GM18907 (cell line): Measurements from ENCODE around the gene C3orf20.

Source experiments
- ATAC-seq: cut with Tn5 transposase; IDR thresholded peaks from one replicate; pipeline ENCODE4 v1.9.1; 2021; ENCODE audit warnings: mild to moderate bottlenecking, moderate library complexity; ENCODE audit not compliant: unreplicated experiment

The C3orf20 gene

DNA sequence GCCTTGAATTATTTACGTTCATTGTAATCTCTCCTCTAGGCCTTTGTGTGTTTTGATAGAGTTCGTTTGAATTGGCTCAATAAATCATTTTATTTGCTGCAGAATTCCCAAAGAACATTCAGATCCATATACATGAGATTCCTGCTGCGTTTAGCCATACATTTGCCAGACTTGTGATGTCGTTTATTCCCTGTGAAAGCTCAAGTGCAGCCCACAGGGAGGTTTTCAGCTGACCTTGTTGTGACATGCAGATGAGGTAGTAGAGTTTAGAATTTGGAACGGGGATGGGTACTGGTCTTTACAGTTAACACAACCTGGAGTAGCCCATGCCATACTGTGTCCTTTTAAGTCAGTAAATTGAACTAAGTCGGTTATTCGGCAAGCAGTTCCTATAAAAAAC, at the start of gene C3orf20:
C3orf20 (plus strand) TSS at position 301 of the 400 bp plus-strand sequence. CDS start 7,573 bp downstream, outside the sequence.
- ATAC-seq: no peak

DNA sequence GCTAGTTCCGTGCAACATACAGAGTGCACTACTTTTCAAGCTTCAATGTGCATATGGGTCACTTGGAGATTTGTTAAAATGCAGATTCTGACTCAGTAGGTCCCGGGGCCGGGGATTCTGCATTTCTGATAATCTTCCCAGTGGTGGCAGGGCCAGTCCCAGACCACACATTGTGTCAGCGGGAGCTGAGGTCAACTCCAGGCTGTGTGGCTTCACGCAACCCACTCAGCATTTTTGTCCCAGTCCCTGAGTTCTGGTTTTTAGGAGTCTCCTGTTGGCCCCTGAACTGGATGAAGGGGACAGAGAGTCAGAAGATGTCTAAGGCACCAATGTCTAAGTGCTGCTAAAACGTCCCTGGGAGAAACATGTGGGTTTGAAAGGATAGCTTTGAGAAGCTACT, 49.5 kb upstream of the C3orf20 start:
- ATAC-seq: no peak

DNA sequence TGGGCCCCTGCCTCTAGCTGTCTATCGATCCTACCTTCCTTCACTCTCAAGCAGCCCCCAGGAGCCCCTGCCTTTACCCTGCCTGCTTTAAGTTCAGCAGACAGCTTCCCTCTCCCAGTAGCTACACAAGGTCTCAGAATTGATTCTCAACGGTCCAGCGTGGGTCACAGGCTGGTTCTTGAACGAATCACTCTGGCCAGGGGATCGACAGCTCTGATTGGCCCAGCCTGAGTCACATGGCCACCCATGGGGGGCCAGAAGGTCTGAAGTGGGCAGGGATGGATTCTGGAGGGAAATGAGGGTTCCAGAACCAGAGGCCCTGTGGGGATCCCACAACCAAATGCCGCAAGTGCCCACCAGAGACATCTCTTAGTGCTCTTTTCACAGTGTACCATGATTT, 47.1 kb upstream of the C3orf20 start:
- no peak for ATAC-seq

DNA sequence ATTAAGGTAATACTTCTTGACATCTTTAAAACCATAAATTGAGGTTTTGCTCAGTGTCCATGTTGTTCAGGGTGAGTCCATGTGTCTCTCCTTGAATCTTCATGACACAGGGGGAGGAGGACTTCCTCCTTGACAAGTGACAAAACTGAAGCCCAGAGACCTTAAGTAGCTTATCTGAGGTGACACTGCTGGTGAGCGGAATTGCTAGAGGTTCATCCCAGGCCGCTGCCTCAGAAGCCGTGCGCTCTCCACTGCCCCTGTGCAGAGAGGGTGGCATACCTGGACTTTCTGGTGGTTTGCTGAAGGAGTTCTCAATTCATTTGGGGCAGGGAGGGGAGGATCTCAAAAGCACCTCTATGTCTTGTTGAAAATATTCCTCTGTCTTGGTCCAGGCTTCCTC, 46.5 kb upstream of the C3orf20 start:
- ATAC-seq: no peak

DNA sequence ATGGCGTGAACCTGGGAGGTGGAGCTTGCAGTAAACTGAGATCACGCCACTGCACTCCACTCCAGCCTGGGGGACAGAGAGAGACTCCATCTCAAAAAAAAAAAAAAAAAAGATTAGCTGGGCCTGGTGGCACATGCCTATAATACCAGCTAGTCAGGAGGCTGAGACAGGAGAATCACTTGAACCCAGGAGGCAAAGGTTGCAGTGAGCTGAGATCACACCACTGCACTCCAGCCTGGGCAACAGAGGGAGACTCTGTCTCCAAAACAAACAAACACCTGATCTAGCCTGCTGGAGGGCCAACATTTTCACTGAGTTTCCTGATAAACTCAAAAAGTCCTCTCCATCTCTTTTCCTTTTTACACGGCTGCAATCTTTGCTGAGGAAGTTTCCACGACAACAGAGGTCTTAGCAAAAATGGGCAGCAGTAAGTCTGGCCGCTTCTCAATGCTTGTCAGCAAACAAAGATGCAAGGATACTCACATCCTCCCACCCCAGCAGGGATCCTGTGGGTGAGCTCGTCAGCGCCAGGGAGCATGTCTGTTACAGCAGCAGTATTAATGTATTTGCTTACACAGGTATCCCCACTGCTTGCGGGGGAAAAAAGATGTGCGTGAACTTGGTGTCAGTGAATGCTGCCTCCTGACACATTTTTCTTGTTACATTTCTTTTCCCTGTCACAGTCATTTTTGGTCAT, 44.4 kb upstream of the C3orf20 start:
- ATAC-seq: no peak

DNA sequence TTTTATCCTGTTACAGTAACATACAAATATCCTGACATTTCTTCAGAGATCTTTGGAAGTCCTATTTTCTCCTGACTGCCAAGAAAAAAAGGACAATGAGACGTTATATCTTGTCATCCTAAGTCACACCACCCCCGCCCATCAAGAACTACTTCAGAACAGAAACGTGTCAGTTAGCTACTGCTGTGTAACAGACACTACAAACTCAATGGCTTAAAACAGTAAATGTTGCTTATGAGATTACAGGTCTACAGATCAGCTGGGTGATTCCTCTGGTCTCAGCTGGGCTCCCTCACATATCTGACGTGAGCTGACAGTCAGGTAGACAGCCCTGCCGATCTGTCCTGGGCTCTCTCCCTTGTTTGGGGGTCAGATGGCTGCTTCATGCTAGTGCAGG, 43.8 kb upstream of the C3orf20 start:
- no peak for ATAC-seq

DNA sequence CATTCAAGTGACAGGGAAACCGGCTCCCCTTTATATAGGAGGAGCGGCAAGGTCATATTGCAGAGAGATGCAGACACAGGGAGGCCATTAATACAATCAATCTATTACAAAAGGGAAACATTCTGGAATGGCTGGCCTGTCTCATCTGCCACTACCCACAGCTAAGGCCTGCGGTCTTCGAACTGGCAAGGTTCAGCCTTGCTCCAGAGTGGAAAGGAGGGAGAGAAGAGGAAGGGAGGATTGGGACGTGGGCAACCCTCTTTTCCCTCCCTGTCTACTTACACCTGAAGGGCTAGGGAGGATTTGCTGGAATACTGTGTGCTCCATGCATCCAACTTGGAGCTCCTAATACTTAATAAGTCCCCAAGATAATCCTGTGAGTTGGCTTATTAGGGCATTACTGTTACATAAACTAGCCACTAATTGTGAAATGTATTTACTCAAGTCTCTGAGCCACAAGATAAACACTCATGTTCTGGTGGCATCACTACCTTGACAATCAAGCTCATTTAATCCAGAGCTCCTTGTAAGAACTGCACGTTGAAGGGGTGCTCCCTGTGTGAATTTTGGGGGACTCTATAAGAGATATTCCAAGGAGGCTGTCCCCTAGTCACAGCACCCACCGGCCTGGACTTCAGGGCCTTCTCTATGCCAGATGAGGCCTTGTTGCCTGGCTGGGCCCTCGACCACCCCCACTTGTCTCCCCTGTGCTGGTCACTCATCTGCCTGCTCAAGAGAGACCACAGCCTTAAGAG, 43.1 kb upstream of the C3orf20 start:
- ATAC-seq: no peak

DNA sequence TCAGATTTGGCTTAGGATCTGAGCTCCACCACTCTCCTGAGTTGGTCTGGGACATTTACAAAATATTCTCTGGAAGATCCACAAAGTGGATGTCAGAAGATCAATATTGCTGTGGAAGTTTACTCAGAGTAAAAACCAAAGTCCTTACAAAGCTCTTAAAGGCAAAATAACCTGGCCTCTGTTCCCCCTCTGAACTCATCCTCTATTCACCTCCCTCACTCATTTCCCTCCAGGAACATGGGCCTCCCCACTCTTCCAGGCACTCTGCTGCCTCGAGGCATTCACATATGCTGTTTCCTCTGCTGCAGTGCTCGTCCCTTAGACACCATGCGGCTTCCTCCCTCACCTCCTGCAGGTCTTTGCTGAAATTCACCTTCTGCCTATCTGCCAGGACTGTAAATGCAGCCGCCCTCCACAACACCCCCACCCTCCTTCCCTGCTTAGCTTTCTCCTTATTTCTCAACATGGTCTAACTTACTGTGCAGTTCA, 42.5 kb upstream of the C3orf20 start:
- no peak for ATAC-seq

DNA sequence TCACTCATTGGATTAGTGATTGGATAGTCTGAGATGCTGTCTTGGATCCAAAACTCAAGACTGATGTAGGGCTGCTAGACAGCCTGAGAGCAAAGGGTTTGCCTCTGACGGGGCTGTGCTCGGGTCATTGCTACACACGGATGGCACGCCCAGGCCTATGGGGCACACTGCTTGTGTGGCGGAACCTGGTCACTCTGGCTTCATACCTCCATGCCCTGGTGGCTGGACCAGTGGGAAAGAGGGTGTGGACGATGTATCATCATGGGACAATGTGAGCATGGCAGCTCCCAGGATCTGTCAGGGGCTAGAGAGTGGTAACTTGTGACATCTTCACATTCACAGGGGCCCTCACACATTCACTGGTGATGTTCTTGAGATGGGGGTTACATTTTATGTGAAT, 41.5 kb upstream of the C3orf20 start:
- no peak for ATAC-seq

DNA sequence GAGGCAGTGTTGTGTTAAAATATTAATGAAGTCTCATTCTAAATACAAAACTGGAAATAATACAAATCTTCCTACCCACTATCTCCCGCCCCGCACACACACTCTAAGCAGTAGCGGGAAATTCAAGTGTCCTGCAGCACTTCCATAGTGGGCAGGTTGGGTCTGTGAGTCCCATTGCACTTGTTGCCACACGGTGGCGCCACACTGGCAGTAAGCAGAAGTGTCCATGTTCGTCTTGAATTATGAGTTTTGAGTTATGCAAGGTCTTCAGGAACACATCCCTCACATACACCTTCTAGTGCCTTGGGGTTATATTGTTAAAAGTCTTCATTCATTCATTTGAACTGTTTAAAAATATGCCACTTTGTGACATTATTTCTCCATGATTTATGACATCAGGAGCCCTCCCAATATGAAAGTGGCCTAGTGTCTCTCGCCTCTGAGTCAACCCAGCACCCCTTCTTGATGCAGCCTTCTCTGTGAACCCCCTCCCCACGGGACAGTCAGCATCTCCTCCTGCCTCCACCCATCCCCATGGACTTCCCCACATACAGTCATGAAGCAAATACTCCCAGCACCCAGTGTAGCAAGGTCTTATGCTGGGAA, 41.0 kb upstream of the C3orf20 start:
- no peak for ATAC-seq

DNA sequence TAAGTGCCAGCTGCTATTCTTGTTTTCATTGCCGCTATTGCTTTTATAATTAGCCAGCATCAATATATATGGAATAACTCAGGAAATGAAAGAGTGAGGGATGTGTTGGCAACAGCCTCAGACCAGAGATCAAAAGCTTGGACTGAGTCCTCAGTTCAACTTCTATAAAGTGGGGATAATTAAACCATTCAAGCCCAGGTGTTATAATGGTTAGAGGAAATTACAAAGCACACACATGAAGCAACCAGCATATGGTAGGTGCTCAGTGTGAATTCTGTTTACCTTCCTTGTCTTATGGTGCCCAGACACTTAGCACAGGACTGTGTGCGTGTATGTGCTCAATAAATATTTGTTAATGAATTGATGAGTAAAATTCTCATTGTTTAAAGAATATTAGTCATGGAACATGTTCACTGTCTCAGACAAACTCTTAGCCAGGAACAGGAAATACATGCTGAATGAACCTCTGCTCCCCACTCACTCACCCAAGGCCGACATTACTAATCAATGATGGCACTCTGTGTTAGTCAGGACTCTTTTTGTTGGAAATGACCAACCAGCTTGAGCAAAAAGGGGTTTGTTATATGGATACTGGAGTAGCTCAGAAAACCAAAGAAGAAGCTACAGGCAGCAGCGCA, 40.1 kb upstream of the C3orf20 start:
- ATAC-seq: no peak

DNA sequence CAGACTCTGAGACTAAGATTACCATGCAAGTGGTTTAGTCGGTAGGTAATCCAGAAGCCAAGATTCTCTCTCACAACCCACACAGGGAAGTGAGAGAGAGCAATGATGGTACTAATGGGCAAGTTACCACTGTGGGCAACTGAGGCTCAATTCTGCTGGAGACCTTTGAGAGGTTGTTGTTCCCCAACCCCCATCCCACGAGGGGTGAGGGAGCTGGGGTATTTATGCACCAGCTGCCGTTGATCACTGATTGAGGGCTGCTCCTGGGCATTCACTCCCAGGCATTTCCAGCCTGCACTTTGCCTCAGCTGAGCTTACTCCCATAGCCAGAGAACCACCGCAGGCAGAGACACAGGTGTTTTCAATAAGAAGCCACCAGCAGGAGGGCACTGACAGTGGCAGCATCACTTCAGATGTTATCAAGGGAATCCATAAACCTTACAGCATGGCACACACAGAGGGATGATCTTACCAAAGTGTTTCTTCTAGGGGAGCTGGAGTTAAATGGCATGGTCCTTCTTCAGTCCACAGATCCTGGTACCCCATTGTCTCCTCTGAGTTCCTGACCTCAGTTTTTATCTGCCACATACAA, 38.3 kb upstream of the C3orf20 start:
- ATAC-seq: no peak

DNA sequence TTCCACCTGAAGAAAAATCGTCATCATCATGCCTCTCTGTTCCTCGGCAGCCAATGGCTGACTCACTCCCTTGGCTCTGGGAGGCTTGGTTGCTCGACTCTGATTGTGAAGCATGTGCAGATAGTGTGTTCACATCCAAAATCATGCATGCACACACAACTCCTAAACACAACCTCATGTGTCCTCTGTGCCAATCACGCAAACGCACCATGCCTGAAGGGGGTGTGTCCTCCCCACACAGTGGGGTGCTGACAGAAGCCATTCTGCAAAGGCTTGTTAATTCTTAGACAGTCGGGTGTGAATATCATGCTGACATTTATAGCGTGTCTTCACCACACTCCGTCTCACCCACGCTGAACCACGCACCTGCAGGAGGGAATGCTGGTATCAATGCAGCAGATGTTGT, 34.8 kb upstream of the C3orf20 start:
- ATAC-seq: no peak

DNA sequence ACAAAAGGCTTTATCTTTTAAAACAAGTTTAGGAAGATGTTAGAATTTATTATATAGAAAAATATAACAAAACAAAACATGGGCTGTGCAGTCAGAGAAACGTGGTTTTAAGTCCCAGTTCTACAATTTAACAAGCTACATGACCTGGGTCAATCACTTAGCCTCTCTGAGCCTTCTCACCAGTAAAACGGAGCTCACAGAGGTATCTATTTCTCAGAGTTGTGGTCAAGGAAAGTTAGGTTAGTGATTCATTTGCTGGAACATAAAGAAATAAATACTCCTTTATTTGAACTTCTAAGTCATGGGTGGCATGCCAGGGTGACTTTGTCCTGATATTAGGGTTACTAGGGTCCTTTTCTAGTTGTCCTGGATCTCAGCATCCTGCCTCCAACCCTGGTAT, 34.2 kb upstream of the C3orf20 start:
- no peak for ATAC-seq

DNA sequence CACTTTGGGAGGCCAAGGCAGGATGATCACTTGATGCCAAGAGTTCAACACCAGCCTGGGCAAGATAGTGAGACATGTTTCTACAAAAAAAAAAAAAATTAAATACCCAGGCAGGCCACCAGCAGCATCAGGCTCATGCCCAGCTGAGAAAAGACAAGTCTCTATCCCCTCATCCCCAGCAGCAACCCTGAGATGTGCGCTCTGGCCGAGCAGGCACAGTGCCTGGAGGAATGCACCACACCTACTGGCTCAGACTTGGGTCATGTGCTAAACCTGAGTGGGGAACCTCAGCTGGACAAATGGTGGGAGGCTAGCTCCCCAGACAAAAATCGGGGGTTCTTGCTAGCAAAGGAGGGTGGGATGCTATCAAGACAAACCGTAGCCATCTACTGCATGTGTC, 33.6 kb upstream of the C3orf20 start:
- ATAC-seq: no peak

DNA sequence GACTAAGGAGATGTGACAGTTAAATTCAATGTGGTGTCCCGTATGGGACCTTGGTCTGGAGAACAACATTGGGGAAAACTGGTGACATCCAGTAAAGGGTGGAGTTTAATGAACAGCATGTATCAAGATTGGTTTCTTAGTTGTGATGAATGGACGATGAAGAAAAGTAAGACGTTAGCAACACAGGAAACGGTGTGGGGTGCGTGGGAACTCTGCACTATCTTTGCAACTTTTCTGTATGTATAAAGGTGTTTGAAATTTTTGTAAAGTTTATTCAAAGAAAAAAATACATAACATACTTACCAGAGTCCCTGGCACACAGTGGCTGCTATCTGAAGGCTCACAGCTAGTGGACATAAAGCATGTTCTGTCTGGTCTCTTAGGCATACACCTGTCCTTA, 29.5 kb upstream of the C3orf20 start:
- no peak for ATAC-seq

DNA sequence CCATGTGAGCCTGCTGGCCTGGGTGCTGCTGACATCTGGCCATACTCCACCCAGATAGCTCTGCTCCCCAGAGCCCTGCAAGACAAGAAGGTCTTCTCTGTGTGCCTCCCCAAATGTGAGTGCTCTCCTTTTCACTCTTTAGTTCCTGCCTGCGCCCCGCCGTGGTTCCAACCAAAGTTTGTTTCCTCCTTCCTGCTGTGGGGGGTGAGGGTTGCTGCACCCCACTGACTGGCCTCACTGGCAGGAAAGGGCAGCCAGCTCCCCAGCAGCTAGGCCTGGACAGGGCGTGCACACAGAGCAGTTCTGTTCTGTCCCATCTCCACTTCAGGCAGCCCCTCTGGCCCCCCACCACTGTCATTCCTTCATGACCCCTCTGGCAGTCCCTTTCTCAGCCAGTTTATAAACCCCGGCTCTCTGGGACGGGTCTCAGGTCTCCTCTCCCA, 28.8 kb upstream of the C3orf20 start:
- ATAC-seq: no peak

DNA sequence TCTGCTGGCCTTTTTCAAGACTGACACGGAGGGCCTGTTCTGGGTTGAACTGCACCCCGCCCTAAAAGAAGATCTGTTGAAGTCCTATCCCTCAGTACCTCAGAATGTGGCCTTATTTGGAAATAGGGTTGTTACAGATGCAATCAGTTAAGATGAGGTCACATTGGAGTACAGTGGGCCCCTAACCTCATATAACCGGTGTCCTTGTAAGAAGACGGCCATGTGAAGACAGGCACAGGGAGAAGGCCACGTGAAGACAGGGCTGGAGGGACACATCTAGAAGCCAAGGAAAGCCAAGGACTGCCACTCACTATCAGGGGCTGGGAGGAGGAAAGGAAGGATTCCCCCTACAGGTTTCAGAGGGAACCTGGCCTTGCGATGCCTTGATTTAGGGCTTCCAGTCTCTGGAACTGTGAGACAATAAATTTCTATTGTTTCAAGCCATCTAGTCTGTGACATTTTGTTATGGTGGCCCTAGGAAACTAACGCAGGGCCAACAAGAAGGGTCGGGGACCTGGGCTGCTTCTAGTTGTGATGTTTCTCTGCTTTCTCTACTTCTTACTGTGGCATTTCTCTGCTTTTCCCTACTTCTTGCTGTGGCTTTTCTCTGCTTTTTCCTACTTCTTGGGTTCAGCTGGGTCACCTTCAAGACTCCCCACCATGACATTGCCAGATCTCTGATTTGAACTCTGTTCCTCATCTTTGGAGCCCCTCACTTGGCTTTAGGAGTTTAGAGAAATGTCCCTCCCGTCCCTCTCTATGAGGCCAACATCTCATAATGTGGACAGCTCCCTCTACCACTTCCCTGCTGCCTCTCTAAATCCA, 28.1 kb upstream of the C3orf20 start:
- no peak for ATAC-seq

DNA sequence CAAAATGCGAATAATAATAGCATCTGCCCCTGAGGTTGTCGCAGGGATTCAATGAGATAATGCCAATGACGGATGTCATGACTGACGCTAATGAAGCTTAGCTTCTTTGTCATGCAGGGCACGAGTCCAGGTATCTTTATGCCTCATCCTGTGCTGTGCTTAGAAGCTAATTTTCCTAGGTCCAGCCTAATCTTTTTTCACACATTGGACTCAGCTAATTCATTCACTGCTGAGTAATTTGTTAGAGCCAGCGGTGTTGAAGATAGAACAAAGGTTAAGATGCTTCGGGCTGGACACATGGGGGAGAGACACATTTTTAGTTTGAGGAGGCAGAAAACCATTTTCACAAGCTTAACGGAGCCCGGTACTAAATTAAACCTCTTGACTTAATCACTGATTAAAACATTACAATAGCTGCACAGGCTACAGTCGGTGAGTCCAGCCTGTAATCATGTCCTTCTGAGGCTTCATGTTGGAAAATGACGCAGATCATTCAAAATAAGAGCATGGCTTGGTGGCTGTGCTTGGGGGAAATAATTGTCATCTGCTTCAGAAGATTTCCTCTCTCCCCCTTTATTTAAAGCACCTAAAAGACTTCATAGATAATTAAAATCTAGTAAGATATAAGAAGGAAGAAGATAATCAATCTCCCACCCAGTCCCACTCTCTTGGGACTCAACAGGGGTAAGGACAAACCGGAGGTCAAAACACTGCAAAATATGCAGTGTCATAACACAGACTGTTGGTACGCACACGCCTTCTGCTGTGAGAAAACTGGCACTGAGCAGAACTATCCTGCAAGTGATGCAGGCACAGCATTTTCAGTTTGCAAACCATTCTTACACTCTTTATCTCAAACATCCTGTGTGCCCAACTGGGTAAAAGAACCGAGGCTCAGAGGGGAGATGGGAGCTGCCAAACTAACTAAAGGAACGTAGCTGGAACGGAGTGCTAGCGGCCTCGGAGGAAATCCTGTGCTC, 26.7 kb upstream of the C3orf20 start:
- no peak for ATAC-seq
